NCI-H2107 (cell line): ENCODE results near the gene NFATC2.

Source experiments
- DNase-seq: peaks from one replicate; lab custom pipeline; 2025; lab: John Stamatoyannopoulos, UW

Gene NFATC2

DNA sequence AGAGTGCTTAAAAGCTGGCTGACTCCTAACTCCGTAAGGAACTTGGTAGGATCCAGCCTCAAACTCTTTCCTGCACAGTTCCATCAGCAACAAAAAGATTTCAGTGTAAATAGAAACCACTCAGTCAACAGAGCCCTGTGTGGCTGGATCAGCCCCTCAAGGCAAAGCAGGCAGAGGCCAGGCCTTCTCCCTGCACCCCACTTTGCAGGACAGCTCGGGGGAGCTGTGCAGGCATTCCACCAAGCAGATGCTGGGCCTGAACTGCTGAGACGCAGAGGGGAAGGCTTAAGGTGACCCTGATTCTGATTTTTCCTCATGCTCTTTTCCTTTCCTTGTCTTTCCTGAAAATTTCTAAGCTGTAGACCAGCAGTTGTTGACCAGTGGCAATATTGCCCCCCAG, 91.5 kb downstream of the NFATC2 start:
- DNase-seq, result no peak

DNA sequence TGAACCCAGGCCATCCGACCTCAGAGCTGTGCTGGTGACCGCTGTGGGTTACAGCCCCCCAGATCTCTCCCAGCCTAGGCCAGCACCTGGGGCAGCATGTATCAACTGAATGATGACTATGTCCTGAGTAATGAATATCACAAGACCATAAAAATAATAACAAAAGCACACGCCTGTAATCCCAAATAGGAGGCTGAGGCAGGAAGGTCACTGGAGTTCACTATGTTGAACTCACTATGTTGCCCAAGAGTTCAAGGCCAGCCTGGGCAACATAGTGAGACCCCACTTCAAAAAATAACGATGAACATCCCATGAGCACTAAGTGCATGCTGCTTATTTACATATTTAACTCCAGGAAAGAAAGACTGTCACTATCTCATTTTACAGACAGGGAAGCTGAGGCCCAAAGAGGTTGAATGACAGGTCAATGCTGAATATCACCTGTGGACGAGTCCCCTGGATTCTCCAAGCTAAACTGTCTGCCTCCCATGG, 92.3 kb downstream of the NFATC2 start:
- DNase-seq, result no peak

DNA sequence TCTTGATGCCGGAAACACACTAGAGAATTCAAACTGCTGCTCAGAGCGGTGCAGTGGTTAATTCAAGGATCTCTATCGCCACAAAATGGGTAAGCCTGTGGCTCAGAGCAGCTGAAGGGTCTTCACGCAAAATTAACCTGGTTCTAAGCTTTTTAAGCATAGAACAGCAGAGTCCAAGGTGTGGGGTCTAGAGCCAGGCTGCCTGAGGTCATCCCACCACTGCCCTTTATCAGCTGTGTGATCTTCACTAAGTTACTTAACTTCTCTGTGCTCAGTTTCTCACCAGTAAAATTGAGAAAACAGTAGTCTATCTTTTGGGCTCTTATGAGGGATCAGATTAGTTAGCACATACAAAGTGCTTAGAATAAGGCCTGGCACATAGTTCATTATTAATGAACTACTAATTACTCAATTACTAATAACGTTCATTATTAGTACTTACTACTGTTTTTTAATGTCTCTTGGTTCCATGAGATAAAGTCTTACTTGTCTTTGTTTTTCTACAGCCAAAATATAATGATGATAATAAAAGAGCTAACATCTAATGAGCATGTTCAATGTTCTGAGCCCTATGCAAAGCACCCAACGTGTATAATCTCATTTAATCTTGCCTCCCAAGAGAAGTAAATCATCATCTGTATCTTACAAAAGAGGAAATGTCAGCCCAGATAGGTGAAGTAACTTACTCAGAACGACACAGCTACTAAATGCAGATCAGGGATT, 92.9 kb downstream of the NFATC2 start:
- no peak for DNase-seq

DNA sequence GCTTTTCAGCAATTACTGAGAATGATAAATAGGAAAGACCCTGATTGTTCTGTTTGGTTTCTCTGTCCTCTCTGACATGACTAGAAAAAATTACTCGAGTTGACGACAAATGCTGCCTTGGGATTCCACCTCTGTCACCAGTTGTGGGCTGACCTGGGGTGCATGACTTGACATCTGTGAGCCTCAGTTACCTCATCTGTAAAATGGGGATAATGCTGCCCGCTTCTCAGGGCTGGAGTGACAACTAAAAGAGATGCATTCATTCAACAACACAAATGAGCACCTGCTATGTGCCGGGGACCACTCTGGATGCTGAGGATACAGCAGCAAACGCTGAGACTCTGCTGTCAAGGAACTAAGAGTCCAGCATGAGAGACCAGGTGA, 94.8 kb downstream of the NFATC2 start:
- DNase-seq, result no peak

GRCh38 chr20:51447097-51447764, 95.3 kb downstream of the NFATC2 start:
- no peak for DNase-seq

DNA sequence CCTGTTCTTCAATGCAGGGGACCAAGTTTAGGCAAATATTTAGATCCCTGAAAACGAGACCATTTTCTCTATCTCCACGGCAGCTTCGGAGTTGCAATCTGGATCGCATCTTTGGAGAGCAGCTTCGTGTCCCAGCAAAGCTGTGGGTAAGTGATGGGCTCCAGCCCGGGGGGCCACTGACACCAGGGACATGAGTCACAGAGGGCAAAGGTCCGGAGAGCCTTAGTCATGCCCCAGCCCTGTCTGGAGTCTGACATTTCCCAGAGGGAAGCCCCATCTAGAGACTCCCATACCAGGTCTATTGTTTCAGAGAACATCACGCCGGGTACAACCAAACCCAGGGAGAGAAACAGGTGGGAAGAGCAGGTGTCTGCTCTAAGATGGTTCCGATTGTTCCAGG, 95.9 kb downstream of the NFATC2 start:
- no peak for DNase-seq

GRCh38 chr20:51446230-51446629, 96.3 kb downstream of the NFATC2 start:
- DNase-seq, result no peak

- no peak for DNase-seq
These were observed 96.9 kb downstream of the NFATC2 start for GRCh38 chr20:51445591-51445990.

- no peak for DNase-seq
These were observed 97.5 kb downstream of the NFATC2 start for GRCh38 chr20:51444922-51445438.

DNA sequence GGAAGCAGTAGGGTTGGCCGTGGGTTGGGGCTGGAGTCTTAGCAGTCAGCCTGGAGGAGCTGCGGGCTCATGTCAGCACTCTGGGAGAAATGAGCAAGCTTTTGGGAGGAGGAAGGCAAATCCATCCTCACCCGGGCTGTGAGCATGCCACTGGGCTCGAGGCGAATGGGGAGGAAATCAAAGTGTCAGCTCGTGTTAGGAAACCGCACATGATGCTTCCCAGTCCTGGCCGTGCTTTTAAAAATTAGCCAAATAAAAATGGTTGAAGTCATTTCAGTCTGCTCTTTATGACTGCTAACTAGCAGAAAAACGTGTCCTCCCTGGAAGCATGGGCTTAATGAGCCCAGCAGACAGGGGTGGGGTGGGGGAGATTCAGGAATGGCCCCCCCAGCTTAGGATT, 98.1 kb downstream of the NFATC2 start:
- DNase-seq, result no peak

DNA sequence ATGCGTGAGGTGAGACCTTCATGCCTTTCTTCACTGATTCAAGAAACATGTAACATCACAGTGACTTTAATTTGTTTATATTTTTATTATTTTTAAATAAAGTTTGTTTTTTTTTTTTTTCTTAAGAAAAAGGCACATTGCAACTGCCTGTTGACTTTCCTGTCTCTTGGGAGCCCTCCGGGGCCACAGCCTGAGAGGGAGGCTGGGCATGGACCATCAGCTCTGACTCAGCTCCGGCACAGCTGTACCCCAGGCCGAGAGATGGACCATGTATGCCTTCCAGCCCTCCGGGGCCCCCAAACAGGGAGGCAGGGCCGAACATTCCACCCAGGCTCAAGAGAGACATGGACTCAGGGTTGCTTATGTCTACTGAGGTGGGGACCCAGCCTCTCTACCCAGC, 99.9 kb downstream of the NFATC2 start:
- DNase-seq, result no peak

DNA sequence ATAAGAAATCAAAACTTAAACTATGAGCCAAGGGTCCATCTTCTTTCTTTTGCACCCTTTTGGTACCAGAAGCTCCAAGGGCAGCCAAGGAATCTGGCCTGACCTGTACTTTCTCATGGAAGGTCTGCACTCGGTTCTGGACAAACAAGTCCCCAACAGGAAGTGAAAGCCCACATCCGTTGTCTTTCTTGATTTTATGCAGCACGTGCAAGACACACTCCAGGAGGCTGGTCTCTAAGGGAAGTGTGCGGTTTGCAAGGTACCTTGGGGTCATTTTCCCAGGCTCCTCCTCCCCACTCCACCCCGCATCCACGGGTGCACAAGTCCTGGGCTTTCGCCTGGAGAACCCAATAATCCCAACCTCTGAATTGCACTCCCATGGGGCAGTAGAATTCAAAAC, 101.9 kb downstream of the NFATC2 start:
- no peak for DNase-seq

- DNase-seq, result no peak
These were observed 103.3 kb downstream of the NFATC2 start for GRCh38 chr20:51439160-51439689.

GRCh38 chr20:51438136-51438535, 104.4 kb downstream of the NFATC2 start:
- no peak for DNase-seq

DNA sequence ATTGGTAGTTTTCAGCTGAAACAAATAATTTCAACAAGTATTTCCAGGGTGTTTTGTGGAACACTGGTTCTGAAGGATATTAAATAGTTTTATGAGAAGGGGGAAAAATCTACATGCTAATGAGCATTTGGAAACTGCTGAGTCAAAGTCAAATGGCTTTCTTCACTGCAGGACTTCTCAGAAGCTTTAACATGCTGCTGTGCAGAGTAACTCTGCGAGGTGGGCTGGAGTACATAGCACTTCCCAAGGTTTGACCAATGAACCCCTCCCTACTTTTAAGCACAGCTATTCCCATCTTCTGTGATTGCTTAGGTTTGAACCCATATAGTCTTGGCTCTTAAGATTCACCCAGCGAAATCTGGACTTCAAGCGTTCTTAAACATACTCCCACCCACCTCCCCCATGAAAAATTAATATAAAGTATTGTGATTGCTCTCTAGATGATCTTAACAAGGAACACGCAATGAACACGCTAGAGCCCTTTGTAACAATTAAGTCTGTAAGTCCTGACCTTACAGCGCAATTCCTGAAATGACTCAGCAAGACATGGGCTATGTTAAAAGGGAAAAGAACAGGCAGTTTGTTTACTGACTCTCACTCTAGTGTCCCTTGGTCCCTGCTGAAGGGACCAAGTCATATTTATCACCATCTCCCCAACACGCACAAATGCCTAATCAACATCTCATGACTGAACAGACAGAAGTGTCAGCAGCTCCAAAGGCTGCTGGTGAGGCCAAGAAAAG, 105.2 kb downstream of the NFATC2 start:
- no peak for DNase-seq

DNA sequence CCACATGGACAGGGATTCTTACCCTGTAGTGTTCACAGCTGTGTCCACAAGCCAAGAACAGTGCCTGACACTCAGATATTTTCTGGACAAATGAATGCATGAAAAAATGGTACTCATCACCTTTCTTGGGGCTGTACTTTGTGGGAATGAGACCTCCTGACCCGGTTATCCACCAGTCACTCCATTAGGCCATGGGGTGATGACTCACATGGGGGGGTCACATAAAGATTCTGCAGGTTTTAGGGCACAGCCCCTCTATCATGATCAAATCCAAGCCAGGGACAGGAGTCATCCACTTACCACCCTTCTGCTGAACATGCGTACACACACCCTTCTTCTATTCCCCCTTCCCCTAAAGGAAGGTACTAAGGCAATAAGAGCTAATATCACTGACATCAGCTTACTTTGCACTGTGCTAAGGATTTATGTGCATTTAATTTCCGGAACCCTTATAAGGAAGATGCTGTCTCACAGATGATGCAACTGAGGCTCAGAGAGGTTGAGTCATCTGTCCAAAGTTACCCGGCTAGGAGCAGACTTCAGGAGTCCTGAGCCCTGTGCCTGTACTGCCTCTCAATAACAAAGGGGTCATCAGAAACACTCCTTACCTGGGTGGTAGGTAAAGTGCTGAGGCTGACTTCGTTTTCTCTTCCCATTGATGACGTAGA, 107.8 kb downstream of the NFATC2 start:
- DNase-seq, result no peak

GRCh38 chr20:51434026-51434425, 108.5 kb downstream of the NFATC2 start:
- no peak for DNase-seq

DNA sequence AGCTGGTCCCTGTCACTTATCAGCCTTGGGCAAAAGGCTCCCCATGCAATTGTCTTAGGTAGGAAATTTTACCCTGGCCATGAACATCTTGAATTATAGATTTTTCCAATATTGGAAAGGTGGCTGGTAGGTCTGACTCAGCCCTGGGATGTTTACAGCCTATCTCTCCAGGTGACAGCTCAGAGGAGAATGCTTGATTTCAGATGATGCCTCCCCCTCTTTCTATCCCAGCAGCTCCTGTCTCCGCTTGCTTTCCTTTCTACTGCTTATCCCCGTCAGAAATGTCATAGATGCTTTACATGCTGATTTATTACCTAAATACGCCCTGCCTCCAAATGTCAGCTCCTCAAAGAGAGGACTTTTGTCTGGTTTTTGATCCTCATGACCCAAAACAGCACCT, 109.6 kb downstream of the NFATC2 start:
- no peak for DNase-seq

DNA sequence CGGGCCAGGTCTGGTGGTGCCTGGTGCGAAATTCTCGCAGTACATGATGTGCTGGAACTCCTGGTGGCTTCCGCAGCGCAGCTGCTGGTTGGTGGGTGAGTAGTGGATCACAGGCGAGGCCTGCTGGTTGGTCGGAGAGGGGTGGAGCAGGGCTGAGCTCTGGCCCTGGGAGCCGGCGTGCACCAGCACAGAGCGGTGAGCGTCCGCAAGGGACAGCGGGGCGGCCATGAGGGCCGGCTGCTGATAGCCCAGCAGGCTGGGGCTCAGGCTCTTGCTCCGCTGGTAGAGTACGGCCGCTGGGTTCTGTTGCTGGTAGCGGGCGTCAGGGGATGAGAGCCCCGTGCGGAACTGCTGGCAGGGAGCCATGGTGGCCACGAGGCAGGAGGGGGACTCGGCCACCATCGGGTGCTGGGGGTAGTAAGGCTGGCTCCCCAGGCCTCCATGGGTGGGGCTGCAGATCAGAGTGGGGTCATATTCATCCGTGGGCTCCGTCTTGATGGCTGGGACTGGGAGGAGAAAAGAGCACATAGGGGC, 110.2 kb downstream of the NFATC2 start:
- DNase-seq, result no peak

DNA sequence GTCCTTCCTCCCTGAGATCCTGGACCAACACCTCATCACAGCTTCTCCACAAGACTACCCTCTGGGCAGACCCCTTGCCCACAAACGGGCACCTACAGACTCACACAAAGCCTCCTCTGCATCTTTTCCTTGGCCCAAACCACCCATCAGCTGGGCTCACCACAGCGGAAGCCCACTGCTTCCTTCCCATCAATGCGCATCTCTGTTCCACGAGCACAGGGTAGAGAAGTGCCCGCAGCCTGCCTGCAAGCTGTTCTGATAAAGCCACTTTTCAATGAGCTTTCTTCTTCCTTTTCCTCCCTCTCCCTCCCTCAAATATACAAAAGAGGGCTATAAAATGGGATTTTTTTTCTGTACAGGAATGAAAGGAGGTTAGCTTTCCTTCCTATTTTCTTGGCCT, 111.2 kb downstream of the NFATC2 start:
- no peak for DNase-seq

DNA sequence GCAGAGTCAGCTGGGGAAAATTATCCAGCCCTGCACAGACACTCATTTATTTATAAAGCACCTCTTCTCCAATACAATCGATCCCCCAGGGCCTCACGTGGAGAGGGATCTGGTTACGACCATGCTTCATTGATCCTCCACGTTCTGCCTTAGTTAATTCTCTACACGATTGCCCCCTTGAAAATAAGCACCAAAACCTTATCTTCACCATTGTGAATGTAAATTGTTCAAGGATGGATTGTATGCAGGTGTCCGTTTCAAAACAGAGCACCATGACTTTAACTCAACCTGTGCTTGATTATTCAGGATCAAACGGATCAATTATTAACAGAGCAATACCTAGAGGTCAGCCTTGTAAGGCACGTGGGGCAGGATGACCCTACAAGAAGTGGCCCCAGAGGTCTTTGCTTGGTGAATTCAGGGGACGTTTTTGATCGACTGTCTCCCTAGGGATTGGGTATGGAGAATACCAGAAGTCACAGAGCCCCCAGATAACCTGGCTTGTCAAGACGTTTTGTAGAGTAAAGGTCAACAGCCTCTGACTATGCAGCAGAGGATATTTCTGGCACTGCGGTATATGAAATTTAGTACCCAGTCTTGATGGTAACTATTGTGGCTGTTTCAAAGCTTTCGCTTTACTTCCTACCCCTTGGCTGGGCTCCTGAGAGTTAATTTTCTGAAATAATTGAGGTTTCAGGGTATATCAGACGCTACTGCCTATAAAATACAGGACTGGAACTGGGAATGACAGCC, 112.1 kb downstream of the NFATC2 start:
- DNase-seq, result no peak
